Stimulated activated CD4-positive, alpha-beta T cell treated with anti-CD3 and anti-CD28 coated beads, TNF-alpha, amount 100 ng/mL, for 4 hours (primary cell): ENCODE data around the gene EXD3.

ENCODE experiments used
- DNase-seq, 3 experiments: peaks; one replicate each; pipeline ENCODE4 v3.0.0-alpha.2; 2020; ENCODE audit warnings: low read depth in 3 of 3

Gene EXD3

GRCh38 chr9:137306066-137306849 is 116.7 kb downstream of the EXD3 start:
- DNase-seq = no peak

DNA sequence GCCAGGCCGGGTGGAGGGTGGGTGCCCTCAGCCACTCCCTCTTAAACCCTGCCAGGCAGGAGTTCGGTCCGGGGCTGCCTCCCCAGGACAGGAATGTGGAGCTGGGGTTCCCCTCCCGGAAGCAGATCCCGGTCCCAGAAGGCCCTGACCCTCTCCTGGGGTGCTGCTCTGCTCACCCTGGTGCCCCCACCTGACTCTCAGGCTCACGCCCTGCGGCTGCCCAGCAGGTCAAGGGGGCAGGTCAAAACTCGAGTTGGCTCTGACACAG is 117.2 kb downstream of the EXD3 start:
- no peak for DNase-seq

- peak in 2 of 3 experiments; percentile 34 to 37 for DNase-seq
These were observed 117.7 kb downstream of the EXD3 start for GRCh38 chr9:137305060-137305797.

DNA sequence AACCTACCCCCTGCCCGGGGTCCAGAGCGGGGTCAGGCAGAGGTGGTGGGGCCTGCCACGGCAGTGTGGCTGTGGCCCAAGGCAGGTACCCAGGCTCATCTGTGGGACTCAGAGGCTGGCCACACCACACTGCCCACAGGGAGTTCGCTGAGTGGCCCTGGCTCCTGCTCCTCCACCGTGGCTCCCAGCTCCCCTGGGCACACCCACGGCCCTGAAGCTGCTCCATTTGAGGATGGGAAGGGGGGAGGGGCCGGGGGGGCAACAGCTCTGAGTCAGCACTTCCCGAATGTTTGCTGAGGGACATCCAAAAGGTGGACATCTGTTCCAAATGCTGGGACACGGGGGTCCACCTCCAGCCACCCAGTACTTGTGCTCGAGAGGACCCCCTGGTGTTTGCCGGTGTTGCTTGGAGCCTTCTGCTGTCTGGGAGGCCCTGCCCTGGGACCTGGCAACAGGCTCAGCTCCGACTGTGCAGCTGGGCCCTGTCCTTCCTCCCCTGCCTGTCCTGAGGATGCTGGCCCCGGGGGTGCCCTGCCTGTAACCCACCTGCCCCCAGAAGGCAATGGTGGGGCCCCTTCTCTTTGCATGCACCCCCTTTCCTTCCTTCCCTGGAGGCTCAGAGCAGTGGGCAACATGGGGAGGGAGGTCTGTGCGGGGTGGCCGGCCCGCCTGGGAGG is 118.4 kb downstream of the EXD3 start:
- no peak for DNase-seq

DNA sequence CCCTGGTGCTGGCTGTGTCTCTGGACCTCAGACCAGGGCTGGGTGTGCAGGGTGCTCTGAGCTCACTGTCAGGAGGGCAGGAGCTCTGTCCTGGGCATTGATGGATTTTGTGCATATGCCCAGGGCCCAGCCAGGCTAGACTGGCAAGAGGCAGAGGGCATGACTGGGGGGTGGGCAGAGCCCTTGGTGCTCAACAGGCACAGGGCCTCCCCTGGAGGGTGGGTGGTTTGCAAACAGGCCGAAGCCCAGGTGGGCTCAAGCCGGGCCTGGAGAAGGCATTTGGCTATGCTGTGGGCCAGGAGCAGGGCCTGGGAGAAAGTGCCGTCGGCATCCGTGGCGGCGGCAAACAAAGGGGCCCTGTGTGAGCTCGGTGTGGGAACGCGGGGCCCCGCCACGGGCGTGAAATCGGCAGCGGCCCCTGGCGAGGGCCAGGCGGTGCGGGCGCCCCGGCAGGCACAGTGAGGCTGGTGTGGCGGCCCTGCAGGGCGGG is 119.0 kb downstream of the EXD3 start:
- DNase-seq = no peak

- no peak for DNase-seq
These were observed 119.6 kb downstream of the EXD3 start for GRCh38 chr9:137303151-137303892.

GRCh38 chr9:137302449-137303150 is 120.4 kb downstream of the EXD3 start:
- DNase-seq = no peak

DNA sequence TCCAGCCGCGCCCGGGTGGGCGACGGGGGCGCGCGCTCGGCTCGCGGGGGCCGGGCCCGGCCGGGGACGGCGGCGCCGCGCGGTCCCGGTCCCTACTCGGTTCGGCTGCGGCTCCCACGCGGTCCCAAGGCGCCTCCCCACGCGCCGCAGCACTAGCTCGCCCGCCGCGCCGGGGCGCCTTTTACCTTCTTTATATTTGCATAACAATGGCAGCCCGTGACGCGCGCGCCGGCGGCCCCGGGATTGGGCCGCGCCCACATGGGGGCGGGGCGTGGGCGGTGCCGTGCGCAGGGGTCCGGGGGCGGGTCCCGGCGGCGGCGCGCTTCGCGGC is 120.9 kb downstream of the EXD3 start, which contains the start of gene NRARP:
Gene NRARP (minus strand): TSS at position 154 of the 331 bp plus-strand sequence. CDS start 343 bp downstream, outside the sequence.
- DNase-seq = peak; percentile 88 to 93 (median 91)

DNA sequence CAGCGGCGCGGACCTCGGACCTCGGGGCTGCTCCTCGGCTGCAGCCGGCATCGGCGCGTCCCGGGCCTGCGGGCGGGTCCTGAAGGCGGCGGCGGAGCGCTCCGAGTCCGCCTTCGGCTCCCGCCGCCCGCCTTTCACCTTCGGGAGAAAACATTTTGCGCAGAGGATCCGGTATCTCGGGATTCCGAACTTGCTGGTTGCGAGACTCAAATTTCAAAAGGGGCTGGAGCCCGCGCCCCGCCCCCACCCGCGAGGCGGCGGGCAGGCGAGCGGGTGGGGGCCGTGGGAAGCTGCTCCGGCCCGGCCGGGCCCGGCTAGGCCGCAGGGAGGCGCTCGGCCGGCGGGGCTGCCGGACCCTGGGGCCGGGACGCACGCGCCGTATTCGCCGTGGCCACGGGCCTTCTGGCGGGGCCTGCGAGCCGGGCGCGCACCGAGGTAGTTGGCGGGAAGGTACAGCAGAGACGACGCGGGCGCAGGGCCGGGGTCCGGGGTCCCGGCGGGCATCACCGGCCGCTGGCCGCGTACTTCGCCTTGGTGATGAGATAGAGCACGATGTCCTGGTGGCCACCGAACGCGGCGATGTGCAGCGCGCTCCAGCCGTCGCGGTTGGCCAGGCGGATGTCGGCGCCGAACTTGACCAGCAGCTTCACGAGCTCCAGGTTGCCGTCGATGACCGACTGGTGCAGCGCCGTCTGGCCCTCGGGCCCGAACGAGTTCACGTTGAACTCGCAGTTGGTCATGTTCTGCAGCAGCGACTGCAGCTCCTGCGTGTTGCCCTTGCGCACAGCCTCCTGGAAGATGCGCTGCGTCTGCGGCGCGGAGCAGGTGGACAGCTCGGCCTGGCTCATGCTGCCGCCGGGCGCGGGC is 121.6 kb downstream of the EXD3 start:
- no peak for DNase-seq

GRCh38 chr9:137300567-137301080 is 122.3 kb downstream of the EXD3 start:
- no peak for DNase-seq

DNA sequence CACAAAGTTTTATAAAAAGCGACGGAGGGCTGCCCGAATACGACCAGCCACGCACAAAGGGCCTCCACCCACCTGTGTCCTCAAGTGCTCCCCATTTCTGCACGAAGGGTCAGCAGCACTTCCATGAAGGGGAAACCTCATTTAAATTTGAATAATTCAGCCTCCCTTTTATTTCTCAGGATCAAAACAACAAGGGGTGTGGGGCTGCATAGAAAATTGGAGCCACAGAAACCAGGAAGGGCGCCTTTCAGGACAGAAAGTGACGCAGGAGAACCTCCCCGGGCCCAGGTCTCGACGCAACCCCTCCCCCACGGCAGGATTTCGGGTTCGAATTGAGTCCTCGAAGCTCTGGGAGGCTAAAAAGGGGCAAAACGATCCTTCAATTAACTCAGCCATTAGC is 123.0 kb downstream of the EXD3 start:
- DNase-seq = no peak

- DNase-seq = no peak
These were observed 123.8 kb downstream of the EXD3 start for GRCh38 chr9:137299203-137299565.

DNA sequence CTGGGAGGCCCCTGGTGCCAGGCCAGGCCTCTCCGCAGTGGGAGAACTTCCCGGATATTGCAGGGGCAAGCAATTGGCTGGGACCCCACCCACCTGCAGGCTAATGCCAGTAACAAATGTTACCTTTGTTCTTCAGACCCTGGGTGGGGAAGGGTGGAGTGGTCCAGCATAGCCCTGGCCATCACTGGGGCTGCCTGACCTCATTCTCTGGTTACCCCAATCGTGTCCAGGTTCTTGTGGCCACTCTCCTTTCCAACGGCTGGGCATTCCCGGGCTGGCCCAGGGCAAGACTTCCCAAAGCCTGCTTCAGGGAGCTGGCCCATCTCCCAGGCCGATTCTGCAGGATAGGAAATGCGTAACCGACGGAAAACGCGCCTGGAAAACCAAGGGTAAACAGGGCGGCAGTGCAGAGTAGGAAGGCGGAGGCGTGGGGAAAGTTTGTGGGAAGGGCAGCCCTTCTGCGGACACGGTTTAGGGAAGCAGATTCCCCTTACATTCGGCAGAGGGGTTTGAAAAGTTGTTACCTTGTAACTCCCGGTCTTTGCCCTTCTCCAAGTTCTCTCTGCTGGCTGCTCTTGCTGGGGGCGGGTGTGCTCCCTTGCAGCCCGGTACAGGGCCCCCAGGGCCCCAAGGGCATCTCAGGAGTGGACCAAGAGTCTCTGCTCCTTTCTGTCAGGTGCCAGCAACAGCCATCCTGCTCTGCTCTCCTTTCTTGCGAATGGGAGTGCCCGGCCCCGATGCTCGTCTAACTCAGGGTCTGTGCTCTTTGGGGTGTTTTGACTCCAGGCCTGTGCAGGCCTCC is 124.4 kb downstream of the EXD3 start:
- no peak for DNase-seq

GRCh38 chr9:137297966-137298365 is 125.0 kb downstream of the EXD3 start:
- no peak for DNase-seq

GRCh38 chr9:137296670-137297664 is 126.0 kb downstream of the EXD3 start:
- no peak for DNase-seq

DNA sequence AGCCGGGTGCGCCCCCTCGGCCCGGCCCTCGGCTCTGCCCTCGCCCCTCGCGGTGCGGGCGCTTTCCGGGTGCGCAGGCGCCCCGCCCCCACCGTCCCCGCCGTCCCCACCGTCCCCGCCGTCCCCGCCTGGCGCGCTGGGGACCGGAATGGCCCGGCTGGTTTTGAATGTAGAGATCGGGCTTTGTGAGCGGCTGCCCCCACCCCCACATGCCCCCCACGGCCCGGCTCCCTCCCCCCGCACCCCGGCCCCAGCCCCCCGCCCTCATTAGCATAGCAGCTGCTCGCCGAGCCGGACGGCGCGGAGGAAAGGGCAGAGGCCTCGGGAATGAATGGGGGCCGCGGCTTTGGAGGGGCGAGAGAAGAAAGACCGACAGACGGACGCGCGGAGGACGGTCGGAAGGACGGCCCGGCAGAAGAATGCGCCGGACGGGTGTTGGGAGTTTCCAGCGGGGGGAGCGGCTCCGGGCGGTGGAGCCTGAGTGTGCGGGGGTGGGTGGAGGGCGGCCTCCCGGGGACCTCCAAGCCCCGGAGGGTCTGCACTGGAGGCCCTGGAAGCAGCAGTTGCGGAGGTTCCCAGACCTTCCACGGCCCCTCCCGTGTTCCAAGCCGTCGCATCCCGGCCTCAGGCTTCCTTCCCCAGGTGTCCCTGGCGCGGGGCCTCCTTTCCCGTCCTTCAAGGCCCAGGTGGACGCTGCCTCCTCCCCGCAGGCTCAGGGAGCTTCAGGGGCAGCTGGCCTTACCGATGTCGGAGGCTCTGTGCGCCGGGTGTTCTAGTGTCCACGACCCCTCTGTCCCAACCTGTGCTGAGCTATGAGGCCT is 126.9 kb downstream of the EXD3 start:
- no peak for DNase-seq

GRCh38 chr9:137295238-137295811 is 127.6 kb downstream of the EXD3 start:
- DNase-seq = peak in 2 of 3 experiments; percentile 17 to 48
